HepG2 (cell line): ENCODE results near the gene ARX. TPM values are rescaled to one million over a fixed set of nuclear protein-coding genes. Genes with fewer than 3 reads are reported as not detected.

Source experiments
- ATAC-seq: fragments of 200-7000 bp; cut with Tn5 transposase; 3 replicates; pipeline ENCODE4 v1.9.1; 2020; ENCODE audit warnings: mild to moderate bottlenecking, moderate library complexity
- BruUV-seq: library from RNA; stranded (reverse); fragments of 400-500 nt; replicated peaks from 2 replicates; lab custom pipeline; 2021; lab: Mats Ljungman, UMichigan
- CTCF ChIA-PET: fragments of 300-600 bp; formaldehyde crosslinking; extraction: SDS; loops from one replicate; lab custom pipeline; 2021; ENCODE audit warnings: low total read pairs, inconsistent platforms, low intra/inter-chr PET ratio; lab: Yijun Ruan, JAX
- POLR2A ChIA-PET: fragments of 350-600 bp; sonication (Branson Sonifier 250); formaldehyde crosslinking; loops from one replicate; lab custom pipeline; 2020; ENCODE audit warnings: antibody characterized with exemption, inconsistent platforms; lab: Yijun Ruan, JAX
- DNase-seq: peaks from one replicate; pipeline ENCODE4 v3.0.0-alpha.2; 2015; ENCODE audit warnings: low spot score
- FAIRE-seq: peaks from 3 replicates; lab custom pipeline; 2011; peaks lifted over from hg19 to GRCh38; lab: Jason Lieb, UNC
- H2AFZ ChIP-seq: one replicate; pipeline ENCODE4 v1.6.1; 2011; ENCODE audit warnings: low read length, inconsistent platforms
- H3K27ac ChIP-seq: fragments of 300-600 bp; 3 replicates; pipeline ENCODE4 v1.8.0; 2011; ENCODE audit warnings: mixed run types, mild to moderate bottlenecking, mixed read lengths, low read length, inconsistent platforms; ENCODE audit not compliant: insufficient read depth; ENCODE audit errors: extremely low read length
- H3K27me3 ChIP-seq, 2 experiments: fragments of 200-600 bp in 1 of 2; 2 replicates in 1 of 2; 3 replicates in 1 of 2; pipeline versions ENCODE4 v1.6.0 to v1.8.0; 2011; ENCODE audit warnings: low read length in 2 of 2, mild to moderate bottlenecking in 2 of 2, moderate library complexity in 2 of 2, inconsistent platforms in 1 of 2; ENCODE audit not compliant: insufficient read depth in 2 of 2, control insufficient read depth in 1 of 2
- H3K36me3 ChIP-seq, 2 experiments: fragments of 200-600 bp in 1 of 2; replicated peaks in 1 of 2; 2 replicates in 1 of 2; 3 replicates in 1 of 2; pipeline versions ENCODE4 v1.5.1 to v1.8.0; 2011; ENCODE audit warnings: low read length in 2 of 2, inconsistent platforms in 1 of 2; ENCODE audit not compliant: insufficient read depth in 2 of 2, control insufficient read depth in 1 of 2
- H3K4me1 ChIP-seq: 2 replicates; pipeline ENCODE4 v1.5.1; 2012; ENCODE audit warnings: low read length, inconsistent platforms; ENCODE audit not compliant: insufficient read depth
- H3K4me2 ChIP-seq: 2 replicates; pipeline ENCODE4 v1.6.0; 2011; ENCODE audit warnings: low read depth, low read length, inconsistent platforms
- H3K4me3 ChIP-seq, 3 experiments: fragments of 200-600 bp in 1 of 3; sonication (generic), shearing (Covaris generic) in 1 of 3; replicated peaks in 1 of 3; 2 replicates each; pipeline ENCODE4 v1.5.1; 2011 to 2016; ENCODE audit warnings: low read length in 3 of 3, inconsistent platforms in 2 of 3, low read depth in 2 of 3, mild to moderate bottlenecking in 2 of 3, control low read depth in 1 of 3, mixed read lengths in 1 of 3; ENCODE audit not compliant: insufficient read depth in 1 of 3
- H3K79me2 ChIP-seq: one replicate; pipeline ENCODE4 v1.6.1; 2011; ENCODE audit warnings: low read length, inconsistent platforms; ENCODE audit not compliant: insufficient read depth
- H3K9ac ChIP-seq: 2 replicates; pipeline ENCODE4 v1.6.0; 2011; ENCODE audit warnings: mild to moderate bottlenecking, low read depth, low read length, inconsistent platforms; ENCODE audit not compliant: insufficient read depth
- H3K9me3 ChIP-seq: 2 replicates; pipeline ENCODE4 v1.5.1; 2012; ENCODE audit warnings: mild to moderate bottlenecking, low read length
- H4K20me1 ChIP-seq: 2 replicates; pipeline ENCODE4 v1.6.0; 2011; ENCODE audit warnings: inconsistent platforms, mild to moderate bottlenecking, low read length, moderate library complexity; ENCODE audit not compliant: insufficient read depth
- ATF6 ChIP-seq: sonication (generic); formaldehyde crosslinking; conservative IDR thresholded peaks from 2 replicates; pipeline ENCODE4 v1.4.0; 2020; ENCODE audit warnings: missing genetic modification reagents
- POGZ ChIP-seq: sonication (generic); formaldehyde crosslinking; IDR thresholded peaks from 2 replicates; pipeline ENCODE4 v1.4.0; 2020; ENCODE audit warnings: mild to moderate bottlenecking, missing genetic modification reagents
- RARG ChIP-seq: sonication (generic); formaldehyde crosslinking; IDR thresholded peaks from 2 replicates; pipeline ENCODE4 v1.4.0; 2020; ENCODE audit warnings: low read depth, mild to moderate bottlenecking, missing genetic modification reagents
- ZNF543 ChIP-seq: sonication (generic); formaldehyde crosslinking; IDR thresholded peaks from 2 replicates; pipeline ENCODE4 v1.4.0; 2020; ENCODE audit warnings: mild to moderate bottlenecking, missing genetic modification reagents
- WGBS: methylation state at CpG from one replicate; pipeline ENCODE4 v1.1.6; 2017; ENCODE audit warnings: low lambda C conversion rate; 5-methylcytosine and 5-hydroxymethylcytosine counted together
- in situ Hi-C: cut with HindIII; loops from 2 replicates; pipeline ENCODE4 v1.10.0; 2017; ENCODE audit warnings: low pct_unique_long_range_greater_than_20kb; ENCODE audit not compliant: extremely low pct_ligation_motif_present
- intact Hi-C: fragments of 100-400 bp; cut with micrococcal nuclease; formaldehyde crosslinking; loops from one replicate; pipeline ENCODE4 v1.10.0; 2022; ENCODE audit not compliant: unreplicated experiment
- polyA plus RNA-seq, 8 experiments: library from polyadenylated mRNA; depleted of rRNA in 3 of 8; stranded (reverse) in 7 of 8; unstranded in 1 of 8; fragments of >200 nt; fragmentation: Illumina TruSeq in 4 of 8; extraction: Trizol in 4 of 8; gene quantifications; 2 replicates each; pipeline versions ENCODE4 v1.2.1 to v1.2.3, GENCODE V29; 2011 to 2016; ENCODE audit warnings: low read depth in 4 of 8, missing spikeins in 1 of 8, mixed read lengths in 1 of 8; ENCODE audit not compliant: insufficient read depth in 1 of 8
- total RNA-seq, 5 experiments: library from RNA; depleted of rRNA; stranded (reverse); fragments of >200 nt; fragmentation: Illumina TruSeq; extraction: Trizol; gene quantifications; 2 replicates each; pipeline ENCODE4 v1.2.3, GENCODE V29; 2016; ENCODE audit warnings: low read depth in 1 of 5
- TF ChIP-seq, protein P1 (sequence below): sonication (generic); formaldehyde crosslinking; IDR thresholded peaks from 2 replicates; pipeline ENCODE4 v1.4.0; 2020; ENCODE audit warnings: missing genetic modification reagents
- TF ChIP-seq, protein P2 (sequence below), 2 experiments: IDR thresholded peaks; 2 replicates each; pipeline ENCODE4 v1.6.1; 2011 to 2012; ENCODE audit warnings: low read length in 2 of 2, borderline replicate concordance in 1 of 2, low read depth in 1 of 2, mild to moderate bottlenecking in 1 of 2, moderate library complexity in 1 of 2

The ARX gene
- total and polyA plus RNA-seq, 2 of the 13 experiments (the other 11 are each of a cell fraction or from before 2014, with no cell fraction given), result not detected

- BruUV-seq, result no TSS peak
- no peak for FAIRE-seq
These were observed 60.3 kb downstream of the ARX start for GRCh38 chrX:24955372-24955930.

More at GRCh38 chrX:24955372-24955930, 60.3 kb downstream of the ARX start:
- H3K4me3 ChIP-seq, result no peak overlapping the region
- no peaks in the 10 kb centered on the region for H4K20me1 ChIP-seq
- no peak overlapping the region for H3K9ac ChIP-seq
- CTCF ChIA-PET, result no interaction called here
- no peaks in the 10 kb centered on the region for H3K4me1 ChIP-seq
- no peaks in the 10 kb centered on the region for H3K9me3 ChIP-seq
- no peaks in the 10 kb centered on the region for H3K36me3 ChIP-seq
- no peak overlapping the region for H2AFZ ChIP-seq
- in situ Hi-C loops, result no loop called here
- 79% methylated on average over 2 of the region's 2 CpGs for WGBS
- intact Hi-C loops, result no loop called here
- H3K79me2 ChIP-seq, result no peaks in the 10 kb centered on the region
- TF ChIP-seq RARG (CRISPR knock-in tag) (no peak), ZNF543 (CRISPR knock-in tag) (no peak), ATF6 (CRISPR knock-in tag) (no peak), POGZ (CRISPR knock-in tag) (no peak)
- TF ChIP-seq, protein P1, sequence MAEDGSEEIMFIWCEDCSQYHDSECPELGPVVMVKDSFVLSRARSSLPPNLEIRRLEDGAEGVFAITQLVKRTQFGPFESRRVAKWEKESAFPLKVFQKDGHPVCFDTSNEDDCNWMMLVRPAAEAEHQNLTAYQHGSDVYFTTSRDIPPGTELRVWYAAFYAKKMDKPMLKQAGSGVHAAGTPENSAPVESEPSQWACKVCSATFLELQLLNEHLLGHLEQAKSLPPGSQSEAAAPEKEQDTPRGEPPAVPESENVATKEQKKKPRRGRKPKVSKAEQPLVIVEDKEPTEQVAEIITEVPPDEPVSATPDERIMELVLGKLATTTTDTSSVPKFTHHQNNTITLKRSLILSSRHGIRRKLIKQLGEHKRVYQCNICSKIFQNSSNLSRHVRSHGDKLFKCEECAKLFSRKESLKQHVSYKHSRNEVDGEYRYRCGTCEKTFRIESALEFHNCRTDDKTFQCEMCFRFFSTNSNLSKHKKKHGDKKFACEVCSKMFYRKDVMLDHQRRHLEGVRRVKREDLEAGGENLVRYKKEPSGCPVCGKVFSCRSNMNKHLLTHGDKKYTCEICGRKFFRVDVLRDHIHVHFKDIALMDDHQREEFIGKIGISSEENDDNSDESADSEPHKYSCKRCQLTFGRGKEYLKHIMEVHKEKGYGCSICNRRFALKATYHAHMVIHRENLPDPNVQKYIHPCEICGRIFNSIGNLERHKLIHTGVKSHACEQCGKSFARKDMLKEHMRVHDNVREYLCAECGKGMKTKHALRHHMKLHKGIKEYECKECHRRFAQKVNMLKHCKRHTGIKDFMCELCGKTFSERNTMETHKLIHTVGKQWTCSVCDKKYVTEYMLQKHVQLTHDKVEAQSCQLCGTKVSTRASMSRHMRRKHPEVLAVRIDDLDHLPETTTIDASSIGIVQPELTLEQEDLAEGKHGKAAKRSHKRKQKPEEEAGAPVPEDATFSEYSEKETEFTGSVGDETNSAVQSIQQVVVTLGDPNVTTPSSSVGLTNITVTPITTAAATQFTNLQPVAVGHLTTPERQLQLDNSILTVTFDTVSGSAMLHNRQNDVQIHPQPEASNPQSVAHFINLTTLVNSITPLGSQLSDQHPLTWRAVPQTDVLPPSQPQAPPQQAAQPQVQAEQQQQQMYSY, result no peak
- TF ChIP-seq, protein P2, sequence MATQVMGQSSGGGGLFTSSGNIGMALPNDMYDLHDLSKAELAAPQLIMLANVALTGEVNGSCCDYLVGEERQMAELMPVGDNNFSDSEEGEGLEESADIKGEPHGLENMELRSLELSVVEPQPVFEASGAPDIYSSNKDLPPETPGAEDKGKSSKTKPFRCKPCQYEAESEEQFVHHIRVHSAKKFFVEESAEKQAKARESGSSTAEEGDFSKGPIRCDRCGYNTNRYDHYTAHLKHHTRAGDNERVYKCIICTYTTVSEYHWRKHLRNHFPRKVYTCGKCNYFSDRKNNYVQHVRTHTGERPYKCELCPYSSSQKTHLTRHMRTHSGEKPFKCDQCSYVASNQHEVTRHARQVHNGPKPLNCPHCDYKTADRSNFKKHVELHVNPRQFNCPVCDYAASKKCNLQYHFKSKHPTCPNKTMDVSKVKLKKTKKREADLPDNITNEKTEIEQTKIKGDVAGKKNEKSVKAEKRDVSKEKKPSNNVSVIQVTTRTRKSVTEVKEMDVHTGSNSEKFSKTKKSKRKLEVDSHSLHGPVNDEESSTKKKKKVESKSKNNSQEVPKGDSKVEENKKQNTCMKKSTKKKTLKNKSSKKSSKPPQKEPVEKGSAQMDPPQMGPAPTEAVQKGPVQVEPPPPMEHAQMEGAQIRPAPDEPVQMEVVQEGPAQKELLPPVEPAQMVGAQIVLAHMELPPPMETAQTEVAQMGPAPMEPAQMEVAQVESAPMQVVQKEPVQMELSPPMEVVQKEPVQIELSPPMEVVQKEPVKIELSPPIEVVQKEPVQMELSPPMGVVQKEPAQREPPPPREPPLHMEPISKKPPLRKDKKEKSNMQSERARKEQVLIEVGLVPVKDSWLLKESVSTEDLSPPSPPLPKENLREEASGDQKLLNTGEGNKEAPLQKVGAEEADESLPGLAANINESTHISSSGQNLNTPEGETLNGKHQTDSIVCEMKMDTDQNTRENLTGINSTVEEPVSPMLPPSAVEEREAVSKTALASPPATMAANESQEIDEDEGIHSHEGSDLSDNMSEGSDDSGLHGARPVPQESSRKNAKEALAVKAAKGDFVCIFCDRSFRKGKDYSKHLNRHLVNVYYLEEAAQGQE (IDR thresholded peaks at IDR 0.05; ENCODE audit: borderline replicate concordance in 1 of 2, low read depth in 1 of 2, low read length in 2 of 2), result no peak
- TF ChIP-seq, all 625 proteins: peak for 0
- H3K27me3 ChIP-seq, result no peaks in the 10 kb centered on the region
- DNase-seq (no peak), ATAC-seq (no peak)
- H3K27ac ChIP-seq, result no peak overlapping the region
- no peak overlapping the region for H3K4me2 ChIP-seq
- POLR2A ChIA-PET, result no interaction called here
